GM11168 (cell line): ENCODE results near the gene BRSK2.

Source experiments
- in situ Hi-C: fragments of 300-500 bp; cut with MboI; formaldehyde crosslinking; loops from one replicate; pipeline ENCODE4 v1.12.0; 2022; ENCODE audit warnings: low sequenced_read_pairs; ENCODE audit not compliant: unreplicated experiment

BRSK2 gene

GRCh38 chr11:1478011-1478410 is 88.3 kb downstream of the BRSK2 start:
- in situ Hi-C loops: no loop called here

GRCh38 chr11:1478544-1478943 is 88.8 kb downstream of the BRSK2 start:
- in situ Hi-C loops: no loop called here

GRCh38 chr11:1479006-1479677 is 89.4 kb downstream of the BRSK2 start:
- in situ Hi-C loops: no loop called here

GRCh38 chr11:1479678-1480118 is 90.0 kb downstream of the BRSK2 start:
- in situ Hi-C loops: no loop called here

GRCh38 chr11:1480191-1480554 is 90.4 kb downstream of the BRSK2 start:
- in situ Hi-C loops: no loop called here

GRCh38 chr11:1480555-1481482 is 91.1 kb downstream of the BRSK2 start:
- in situ Hi-C loops: no loop called here

GRCh38 chr11:1481483-1481825 is 91.7 kb downstream of the BRSK2 start:
- in situ Hi-C loops: no loop called here

GRCh38 chr11:1481861-1482441 is 92.2 kb downstream of the BRSK2 start:
- in situ Hi-C loops: no loop called here

- in situ Hi-C loops: no loop called here
Observed at GRCh38 chr11:1482581-1483444, 93.1 kb downstream of the BRSK2 start.

GRCh38 chr11:1483445-1483961 is 93.8 kb downstream of the BRSK2 start:
- in situ Hi-C loops: no loop called here

- in situ Hi-C loops: no loop called here
Observed at GRCh38 chr11:1484061-1484671, 94.4 kb downstream of the BRSK2 start.

- in situ Hi-C loops: no loop called here
Observed at GRCh38 chr11:1484695-1485503, 95.2 kb downstream of the BRSK2 start.

GRCh38 chr11:1485504-1485885 is 95.8 kb downstream of the BRSK2 start:
- in situ Hi-C loops: no loop called here

- in situ Hi-C loops: no loop called here
Observed at GRCh38 chr11:1486054-1486825, 96.5 kb downstream of the BRSK2 start, which contains the start of gene MOB2. TSS of gene MOB2 (minus strand) at chr11:1486779. CDS start at chr11:1486556, 223 bp downstream.

- in situ Hi-C loops: no loop called here
Observed at GRCh38 chr11:1487091-1487850, 97.5 kb downstream of the BRSK2 start.

- in situ Hi-C loops: no loop called here
Observed at GRCh38 chr11:1487851-1488574, 98.3 kb downstream of the BRSK2 start.
